ENCODE data around the gene RALGPS1.

DNA sequence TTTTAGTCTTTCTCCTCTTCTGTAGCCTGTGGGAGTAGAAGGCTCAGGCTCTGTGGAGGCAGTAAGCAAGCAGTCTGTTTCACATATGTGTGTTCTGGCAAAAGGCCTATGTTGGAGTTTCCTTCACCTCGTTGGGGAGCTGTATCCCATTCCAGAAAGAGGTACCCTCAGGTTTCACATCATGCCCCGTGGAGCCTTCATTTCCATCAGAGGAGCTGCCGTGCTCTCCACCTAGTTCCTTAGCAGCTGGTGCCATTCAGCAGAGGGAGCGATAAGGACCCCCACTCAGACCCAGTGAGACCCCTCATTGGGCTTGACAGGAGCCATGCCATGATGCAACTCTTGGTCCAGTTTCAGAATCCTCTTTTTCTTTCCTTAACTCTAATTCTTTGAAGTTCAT, 258.5 kb downstream of the RALGPS1 start:
- TF ChIP-seq, protein P1, sequence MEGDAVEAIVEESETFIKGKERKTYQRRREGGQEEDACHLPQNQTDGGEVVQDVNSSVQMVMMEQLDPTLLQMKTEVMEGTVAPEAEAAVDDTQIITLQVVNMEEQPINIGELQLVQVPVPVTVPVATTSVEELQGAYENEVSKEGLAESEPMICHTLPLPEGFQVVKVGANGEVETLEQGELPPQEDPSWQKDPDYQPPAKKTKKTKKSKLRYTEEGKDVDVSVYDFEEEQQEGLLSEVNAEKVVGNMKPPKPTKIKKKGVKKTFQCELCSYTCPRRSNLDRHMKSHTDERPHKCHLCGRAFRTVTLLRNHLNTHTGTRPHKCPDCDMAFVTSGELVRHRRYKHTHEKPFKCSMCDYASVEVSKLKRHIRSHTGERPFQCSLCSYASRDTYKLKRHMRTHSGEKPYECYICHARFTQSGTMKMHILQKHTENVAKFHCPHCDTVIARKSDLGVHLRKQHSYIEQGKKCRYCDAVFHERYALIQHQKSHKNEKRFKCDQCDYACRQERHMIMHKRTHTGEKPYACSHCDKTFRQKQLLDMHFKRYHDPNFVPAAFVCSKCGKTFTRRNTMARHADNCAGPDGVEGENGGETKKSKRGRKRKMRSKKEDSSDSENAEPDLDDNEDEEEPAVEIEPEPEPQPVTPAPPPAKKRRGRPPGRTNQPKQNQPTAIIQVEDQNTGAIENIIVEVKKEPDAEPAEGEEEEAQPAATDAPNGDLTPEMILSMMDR (IDR thresholded peaks at IDR 0.05): no peak
- TF ChIP-seq POLR2A (IDR thresholded peaks at IDR 0.05) (no peak), POLR2AphosphoS5 (IDR thresholded peaks at IDR 0.05) (no peak)

Data from sigmoid colon (tissue), 4 donors.